ENCODE results near the gene LCN10.
A peak's percentile ranks its signal among the peaks of the same experiment; 100 is the strongest.

Gene LCN10

GRCh38 chr9:136762915-136763648 is 20.3 kb upstream of the LCN10 start:
- TF ChIP-seq CTCF (IDR thresholded peaks at IDR 0.05) = no peak

- TF ChIP-seq CTCF (IDR thresholded peaks at IDR 0.05) = no peak
Measured at GRCh38 chr9:136762221-136762691, 19.5 kb upstream of the LCN10 start.

GRCh38 chr9:136761545-136761981 is 18.8 kb upstream of the LCN10 start:
- no peak for TF ChIP-seq CTCF (IDR thresholded peaks at IDR 0.05)

- TF ChIP-seq CTCF (IDR thresholded peaks at IDR 0.05) = peak; percentile 76
Measured at GRCh38 chr9:136760834-136761544, 18.2 kb upstream of the LCN10 start.

GRCh38 chr9:136760424-136760823 is 17.7 kb upstream of the LCN10 start:
- no peak for TF ChIP-seq CTCF (IDR thresholded peaks at IDR 0.05)

- TF ChIP-seq CTCF (IDR thresholded peaks at IDR 0.05) = no peak
Measured at GRCh38 chr9:136759436-136760325, 16.9 kb upstream of the LCN10 start.

- TF ChIP-seq CTCF (IDR thresholded peaks at IDR 0.05) = no peak
Measured at GRCh38 chr9:136759001-136759400, 16.3 kb upstream of the LCN10 start.
